Stimulated activated effector memory CD8-positive, alpha-beta T cell treated with anti-CD3 and anti-CD28 coated beads, Interleukin-12 subunit alpha, Interleukin-12 subunit beta, amount 100 ng/mL, for 72 hours (primary cell): ENCODE data around the gene RUNX1.

Experiments
- ATAC-seq: fragments of 150-1000 bp; cut with Tn5 transposase; 2 replicates; pipeline ENCODE4 v1.10.0; 2021
- DNase-seq, 2 donors: peaks; one replicate each; pipeline ENCODE4 v3.0.0; 2021 to 2022; ENCODE audit warnings: low spot score in 2 of 2
- H3K27ac Mint-ChIP-seq: one replicate; pipeline ENCODE4 v1.8.0; 2022; ENCODE audit warnings: mild to moderate bottlenecking, mixed read lengths
- H3K36me3 Mint-ChIP-seq: one replicate; pipeline ENCODE4 v1.8.0; 2022; ENCODE audit warnings: mild to moderate bottlenecking, mixed read lengths
- H3K4me1 Mint-ChIP-seq: one replicate; pipeline ENCODE4 v1.8.0; 2022; ENCODE audit warnings: mixed read lengths
- H3K4me3 Mint-ChIP-seq: one replicate; pipeline ENCODE4 v1.8.0; 2022; ENCODE audit warnings: mild to moderate bottlenecking, mixed read lengths
- H3K9me3 Mint-ChIP-seq: one replicate; pipeline ENCODE4 v1.8.0; 2022; ENCODE audit warnings: mixed read lengths

The RUNX1 gene

DNA sequence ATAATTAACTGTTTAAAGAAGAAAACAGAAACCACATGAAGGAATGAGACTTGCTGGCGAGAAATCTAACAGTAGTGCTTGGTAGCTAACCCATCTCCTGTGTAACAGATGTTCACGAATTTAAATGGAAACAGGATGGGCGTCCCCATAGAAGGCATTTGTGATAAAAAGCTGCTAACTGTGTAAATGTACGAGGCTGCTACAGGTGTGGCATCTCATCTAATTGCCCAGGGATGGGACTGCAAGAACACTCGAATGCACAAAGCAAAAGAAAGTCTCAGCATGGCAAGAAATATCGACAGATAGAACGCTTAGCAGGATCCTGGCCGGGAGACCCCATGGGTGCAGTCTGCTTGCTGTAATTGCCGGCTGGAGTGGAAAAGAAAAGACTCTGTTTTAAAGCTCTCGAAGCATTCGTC lies 112.7 kb downstream of the RUNX1 start:
- peaks cover 80% of the 10 kb centered on the region for H3K4me1 Mint-ChIP-seq
- DNase-seq (no peak), ATAC-seq (no peak)
- peak overlapping the region; percentile 72 for H3K4me3 Mint-ChIP-seq
- H3K27ac Mint-ChIP-seq: peak overlapping the region; percentile 95
- no peaks in the 10 kb centered on the region for H3K36me3 Mint-ChIP-seq
- H3K9me3 Mint-ChIP-seq: peaks cover 3% of the 10 kb centered on the region

DNA sequence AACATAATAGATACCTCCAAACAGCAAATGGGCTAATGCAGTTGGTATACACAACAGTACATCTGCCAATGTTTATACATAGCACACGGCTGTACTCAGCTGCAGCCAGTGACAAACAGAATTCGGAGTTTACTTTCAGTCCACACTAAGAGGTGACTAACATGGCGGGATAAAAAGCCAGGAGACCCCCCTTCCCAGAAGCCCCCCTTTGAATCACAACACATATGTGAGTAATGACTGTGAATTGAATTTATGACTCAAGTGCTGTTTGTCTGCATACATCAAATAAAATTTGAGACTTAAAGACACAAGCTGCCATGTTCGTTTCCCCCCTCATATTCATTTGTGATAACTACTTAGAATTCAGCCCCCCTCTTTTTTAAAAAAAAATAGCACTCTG lies 113.2 kb downstream of the RUNX1 start:
- Mint-ChIP-seq H3K9me3 (peaks cover 3% of the 10 kb centered on the region), H3K4me1 (peaks cover 77% of the 10 kb centered on the region), H3K4me3 (peak overlapping the region; percentile 72), H3K27ac (peak overlapping the region; percentile 95), H3K36me3 (no peaks in the 10 kb centered on the region)
- ATAC-seq (peak; percentile 72), DNase-seq (no peak)

DNA sequence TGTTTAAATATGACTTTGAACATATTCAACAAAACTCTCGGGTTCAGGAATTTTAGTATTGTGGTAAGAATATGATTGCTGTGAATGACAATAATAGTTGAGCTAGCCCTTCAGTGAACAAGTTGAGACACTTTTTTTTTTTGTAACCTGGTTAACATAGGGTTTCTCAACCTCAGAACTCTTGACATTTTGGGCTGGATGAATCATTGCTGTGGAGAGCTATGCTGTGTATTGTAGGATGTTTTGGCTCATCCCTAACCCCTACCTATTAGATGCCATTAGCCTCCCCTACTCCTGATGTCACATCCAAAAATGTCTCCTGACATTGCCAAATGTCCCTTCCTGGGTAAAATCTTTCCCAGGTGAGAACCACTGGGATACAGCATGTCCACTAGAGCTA lies 113.7 kb downstream of the RUNX1 start:
- ATAC-seq (peak; percentile 90), DNase-seq (no peak)
- Mint-ChIP-seq H3K4me3 (peak overlapping the region; percentile 72), H3K27ac (peak overlapping the region; percentile 95), H3K4me1 (peaks cover 77% of the 10 kb centered on the region), H3K36me3 (no peaks in the 10 kb centered on the region), H3K9me3 (peaks cover 3% of the 10 kb centered on the region)

DNA sequence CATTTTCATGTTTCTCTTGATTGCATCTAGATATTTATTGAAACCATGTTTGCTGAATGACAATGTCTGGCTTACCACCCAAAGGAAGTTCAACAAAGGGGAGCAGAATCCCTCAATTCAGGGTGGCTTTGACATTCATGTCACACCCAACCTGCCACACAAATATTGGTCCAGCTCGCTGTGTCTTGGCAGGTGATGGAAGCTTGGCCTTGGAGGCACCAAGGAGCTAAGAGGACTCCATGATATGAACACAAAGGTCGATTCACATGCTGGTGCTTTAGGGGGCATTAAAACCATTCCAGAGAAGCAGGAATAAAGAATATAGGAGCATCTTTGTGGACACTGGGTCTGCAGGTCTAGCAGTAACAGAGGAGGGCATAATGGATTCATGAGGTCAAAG lies 114.8 kb downstream of the RUNX1 start:
- ATAC-seq (no peak), DNase-seq (peak in 1 of 2 donors; percentile 57)
- peaks cover 3% of the 10 kb centered on the region for H3K9me3 Mint-ChIP-seq
- peak overlapping the region; percentile 95 for H3K27ac Mint-ChIP-seq
- peaks cover 74% of the 10 kb centered on the region for H3K4me1 Mint-ChIP-seq
- peak overlapping the region; percentile 72 for H3K4me3 Mint-ChIP-seq
- H3K36me3 Mint-ChIP-seq: no peaks in the 10 kb centered on the region

- no peaks in the 10 kb centered on the region for H3K36me3 Mint-ChIP-seq
- DNase-seq (peak in 1 of 2 donors; percentile 63), ATAC-seq (peak; percentile 86)
- peak overlapping the region; percentile 72 for H3K4me3 Mint-ChIP-seq
- H3K9me3 Mint-ChIP-seq: peaks cover 3% of the 10 kb centered on the region
- peak overlapping the region; percentile 95 for H3K27ac Mint-ChIP-seq
- H3K4me1 Mint-ChIP-seq: peaks cover 76% of the 10 kb centered on the region
These were observed 115.3 kb downstream of the RUNX1 start for GRCh38 chr21:34933609-34934335.

- Mint-ChIP-seq H3K9me3 (peaks cover 3% of the 10 kb centered on the region), H3K4me1 (peaks cover 70% of the 10 kb centered on the region), H3K27ac (peak overlapping the region; percentile 95), H3K4me3 (peak overlapping the region; percentile 72), H3K36me3 (no peaks in the 10 kb centered on the region)
- DNase-seq: no peak
- ATAC-seq: no peak
These were observed 116.9 kb downstream of the RUNX1 start for GRCh38 chr21:34932233-34932632.

GRCh38 chr21:34930971-34931370 lies 118.1 kb downstream of the RUNX1 start:
- ATAC-seq (no peak), DNase-seq (no peak)
- peaks cover 3% of the 10 kb centered on the region for H3K9me3 Mint-ChIP-seq
- peak overlapping the region; percentile 41 for H3K27ac Mint-ChIP-seq
- H3K36me3 Mint-ChIP-seq: no peaks in the 10 kb centered on the region
- no peak overlapping the region for H3K4me3 Mint-ChIP-seq
- H3K4me1 Mint-ChIP-seq: peaks cover 75% of the 10 kb centered on the region

- ATAC-seq: peak; percentile 83
These were observed 120.5 kb downstream of the RUNX1 start for GRCh38 chr21:34928637-34929036.

DNA sequence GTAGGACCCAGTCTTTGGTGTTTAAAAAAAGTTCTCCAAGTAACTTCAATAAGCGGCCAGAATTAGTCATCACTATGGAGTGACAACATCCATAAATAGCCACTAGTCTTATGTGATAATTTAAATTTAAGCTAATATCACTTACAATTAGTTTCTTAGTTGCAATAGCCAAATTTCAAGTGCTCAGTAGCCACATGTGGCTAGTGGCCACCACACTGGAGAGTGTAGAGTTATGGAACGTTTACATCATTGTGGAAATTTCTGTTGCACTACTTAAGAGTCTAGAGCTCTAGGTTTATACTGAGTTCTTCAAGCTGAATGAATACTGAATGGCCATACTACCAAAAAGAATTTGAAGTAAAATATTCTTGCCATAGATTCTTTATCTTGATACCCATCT lies 121.1 kb downstream of the RUNX1 start:
- peaks cover 74% of the 10 kb centered on the region for H3K4me1 Mint-ChIP-seq
- no peak overlapping the region for H3K4me3 Mint-ChIP-seq
- no peak overlapping the region for H3K27ac Mint-ChIP-seq

More at GRCh38 chr21:34928637-34929036, 120.5 kb downstream of the RUNX1 start:
- no peak overlapping the region for H3K4me3 Mint-ChIP-seq
- H3K27ac Mint-ChIP-seq: no peak overlapping the region
- H3K36me3 Mint-ChIP-seq: peaks cover 6% of the 10 kb centered on the region
- H3K4me1 Mint-ChIP-seq: peaks cover 76% of the 10 kb centered on the region
- H3K9me3 Mint-ChIP-seq: peaks cover 10% of the 10 kb centered on the region
- no peak for DNase-seq

GRCh38 chr21:34926803-34927467 lies 122.2 kb downstream of the RUNX1 start:
- Mint-ChIP-seq H3K4me3 (no peak overlapping the region), H3K36me3 (peaks cover 6% of the 10 kb centered on the region), H3K4me1 (peaks cover 73% of the 10 kb centered on the region), H3K27ac (peak overlapping the region; percentile 54), H3K9me3 (peaks cover 10% of the 10 kb centered on the region)
- no peak for ATAC-seq
- DNase-seq: no peak

More for the DNA sequence above, 121.1 kb downstream of the RUNX1 start:
- ATAC-seq (no peak), DNase-seq (no peak)
- H3K9me3 Mint-ChIP-seq: peaks cover 10% of the 10 kb centered on the region
- peaks cover 6% of the 10 kb centered on the region for H3K36me3 Mint-ChIP-seq

DNA sequence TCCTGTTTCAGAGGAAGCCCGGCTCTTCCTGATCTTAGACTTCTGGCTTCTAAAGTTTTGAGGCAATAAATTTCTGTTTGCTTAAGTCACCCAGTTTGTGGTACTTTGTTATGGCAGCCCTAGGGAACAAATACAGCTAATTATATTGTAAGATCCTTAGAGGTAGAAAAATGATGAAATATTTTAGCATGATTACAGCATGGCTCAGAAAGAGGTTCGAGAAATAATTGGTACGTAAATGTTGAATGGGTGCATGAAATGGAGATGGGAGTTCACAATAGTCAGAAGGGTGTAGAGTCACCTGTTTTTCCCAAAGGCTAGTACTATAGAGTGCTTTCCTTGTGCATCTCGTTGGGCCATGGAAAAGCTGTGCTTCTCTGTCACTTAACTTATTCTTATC lies 123.5 kb downstream of the RUNX1 start:
- DNase-seq (no peak), ATAC-seq (no peak)
- Mint-ChIP-seq H3K36me3 (peaks cover 6% of the 10 kb centered on the region), H3K4me3 (no peak overlapping the region), H3K27ac (peak overlapping the region; percentile 7), H3K9me3 (peaks cover 7% of the 10 kb centered on the region), H3K4me1 (peaks cover 72% of the 10 kb centered on the region)

DNA sequence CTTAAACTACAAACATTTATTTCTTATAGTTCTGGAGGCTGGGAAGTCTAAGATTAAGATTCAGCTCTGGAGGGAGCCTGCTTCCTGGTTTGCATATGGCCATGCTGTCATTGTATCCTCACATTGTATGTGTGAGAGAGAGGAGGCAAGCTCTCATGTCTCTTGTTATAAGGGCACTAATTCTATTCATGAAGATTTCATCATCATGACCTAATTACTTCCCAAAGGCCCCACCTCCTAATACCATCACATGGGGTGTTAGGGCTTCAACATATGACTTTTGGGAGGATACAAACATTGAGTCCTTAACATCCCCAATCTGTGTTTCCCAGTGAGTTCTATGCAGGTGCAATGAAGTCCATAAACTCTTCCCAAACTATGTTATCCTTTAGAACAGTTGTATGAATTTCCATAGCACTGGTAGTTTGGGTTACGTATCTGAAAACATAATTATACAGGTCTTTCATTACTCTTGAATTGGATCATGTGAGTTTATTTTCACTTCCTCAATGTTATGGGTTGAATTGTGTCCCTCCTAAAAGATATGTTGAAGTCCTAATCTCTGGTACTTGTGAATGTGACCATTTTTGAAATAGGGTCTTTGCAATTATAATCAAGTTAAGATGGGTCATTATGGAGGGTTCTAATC lies 124.2 kb downstream of the RUNX1 start:
- Mint-ChIP-seq H3K36me3 (peaks cover 6% of the 10 kb centered on the region), H3K9me3 (peaks cover 7% of the 10 kb centered on the region), H3K27ac (peak overlapping the region; percentile 7), H3K4me1 (peaks cover 68% of the 10 kb centered on the region), H3K4me3 (no peak overlapping the region)
- no peak for ATAC-seq
- DNase-seq: no peak

DNA sequence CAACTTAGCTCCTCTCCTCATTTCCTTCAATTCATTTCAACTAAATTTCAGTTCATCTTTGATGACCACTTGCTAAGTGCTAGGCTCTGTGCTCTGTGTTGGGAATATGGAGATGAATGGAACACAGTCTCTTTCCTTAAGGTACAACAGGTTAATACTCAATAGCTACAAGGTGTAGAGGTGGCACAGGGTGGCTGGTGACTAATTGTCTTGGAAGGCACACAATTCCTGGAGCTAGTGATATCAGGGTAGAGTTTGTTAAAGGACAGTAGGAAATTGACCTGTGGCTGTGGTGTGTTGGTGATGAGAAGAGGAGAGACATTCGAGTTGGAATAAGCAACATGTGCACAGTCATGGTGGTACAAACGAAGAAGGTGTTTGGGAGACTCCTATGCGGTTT lies 124.9 kb downstream of the RUNX1 start:
- Mint-ChIP-seq H3K27ac (peak overlapping the region; percentile 7), H3K4me1 (peaks cover 63% of the 10 kb centered on the region), H3K9me3 (peaks cover 7% of the 10 kb centered on the region), H3K36me3 (peaks cover 6% of the 10 kb centered on the region), H3K4me3 (no peak overlapping the region)
- DNase-seq (no peak), ATAC-seq (no peak)

DNA sequence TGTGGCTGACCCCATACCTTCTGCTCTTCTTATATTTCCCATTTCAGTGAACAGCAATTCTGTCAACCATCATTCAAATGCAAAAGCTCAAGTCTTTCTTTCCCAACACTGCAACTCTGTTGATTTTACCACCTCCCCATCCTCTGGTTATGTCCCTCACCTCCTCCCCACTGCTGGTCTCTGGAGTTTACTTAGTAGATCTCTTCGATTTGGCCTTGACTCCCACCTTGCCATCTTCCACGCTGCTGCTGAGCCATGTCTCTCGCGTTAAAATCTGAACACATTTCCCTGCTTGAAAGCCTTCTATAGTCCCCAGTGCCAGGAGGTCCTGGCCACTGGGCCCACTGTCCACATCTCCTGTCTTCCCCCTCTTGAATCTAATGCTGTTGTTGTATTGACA lies 125.5 kb downstream of the RUNX1 start:
- ATAC-seq (no peak), DNase-seq (no peak)
- Mint-ChIP-seq H3K4me3 (no peak overlapping the region), H3K27ac (peak overlapping the region; percentile 7), H3K4me1 (peaks cover 59% of the 10 kb centered on the region), H3K9me3 (peaks cover 7% of the 10 kb centered on the region), H3K36me3 (peaks cover 6% of the 10 kb centered on the region)

DNA sequence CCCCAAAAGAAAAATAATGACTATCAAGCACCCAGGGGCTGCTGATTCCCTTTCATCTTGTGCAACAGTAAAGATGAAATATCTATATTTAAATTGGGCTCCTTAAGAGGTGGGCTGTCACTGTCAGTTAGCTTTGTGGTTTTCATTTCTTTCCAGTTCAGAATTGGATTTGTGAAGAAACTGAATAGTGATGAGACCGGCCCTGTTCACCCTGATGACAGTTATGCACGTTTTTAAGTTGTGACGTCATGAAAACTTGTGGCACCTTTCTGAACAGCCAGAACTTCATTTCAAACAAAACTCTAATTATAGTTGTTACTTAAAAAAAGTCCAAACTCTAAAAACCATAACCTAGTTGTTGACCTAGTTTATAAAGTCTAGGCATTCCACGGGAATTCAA lies 125.9 kb downstream of the RUNX1 start:
- H3K4me3 Mint-ChIP-seq: no peak overlapping the region
- H3K36me3 Mint-ChIP-seq: peaks cover 6% of the 10 kb centered on the region
- peaks cover 59% of the 10 kb centered on the region for H3K4me1 Mint-ChIP-seq

More for the DNA sequence above, 125.9 kb downstream of the RUNX1 start:
- H3K9me3 Mint-ChIP-seq: peaks cover 7% of the 10 kb centered on the region
- no peak for ATAC-seq
- H3K27ac Mint-ChIP-seq: peak overlapping the region; percentile 7
- no peak for DNase-seq
